ENCODE measurements around the gene IFNL1. TPM values are rescaled to one million over a fixed set of nuclear protein-coding genes. Genes with fewer than 3 reads are reported as not detected.

IFNL1 gene
- polyA plus RNA-seq, 4 donors: not detected

- WGBS, 3 donors: 91 to 96% (median 95%) methylated on average over 5 of the region's 5 CpGs
- H3K9me3 ChIP-seq (ENCODE audit: control insufficient read depth in 2 of 2, insufficient read depth in 1 of 2, low read depth in 1 of 2, low read length in 1 of 2): no peaks in the 10 kb centered on the region
- H3K27me3 ChIP-seq (ENCODE audit: control insufficient read depth in 3 of 3, insufficient read depth in 3 of 3, low read length in 3 of 3): peaks cover 0 to 26% (median 0%) of the 10 kb centered on the region in 3 donors
- H3K36me3 ChIP-seq (ENCODE audit: control insufficient read depth in 3 of 3, insufficient read depth in 2 of 3, low read depth in 1 of 3, low read length in 3 of 3): peaks cover 0 to 6% (median 2%) of the 10 kb centered on the region in 3 donors
- no peaks in the 10 kb centered on the region for H3K4me1 ChIP-seq (ENCODE audit: control insufficient read depth in 3 of 3, insufficient read depth in 2 of 3, low read depth in 1 of 3, low read length in 2 of 3)
- no peak overlapping the region for H3K4me3 ChIP-seq (ENCODE audit: low read depth in 1 of 3, low read length in 3 of 3)
- no peak for DNase-seq
- H3K27ac ChIP-seq (ENCODE audit: low read depth in 1 of 3, low read length in 2 of 3): no peak overlapping the region
- FAIRE-seq: no peak
These were observed 21.9 kb downstream of the IFNL1 start for GRCh38 chr19:39318071-39318470.

- Histone ChIP-seq H3K4me1 (ENCODE audit: control insufficient read depth in 3 of 3, insufficient read depth in 2 of 3, low read depth in 1 of 3, low read length in 2 of 3) (no peaks in the 10 kb centered on the region), H3K36me3 (ENCODE audit: control insufficient read depth in 3 of 3, insufficient read depth in 2 of 3, low read depth in 1 of 3, low read length in 3 of 3) (peaks cover 0 to 4% (median 2%) of the 10 kb centered on the region in 3 donors), H3K27me3 (ENCODE audit: control insufficient read depth in 3 of 3, insufficient read depth in 3 of 3, low read length in 3 of 3) (peaks cover 0 to 26% (median 0%) of the 10 kb centered on the region in 3 donors), H3K27ac (ENCODE audit: low read depth in 1 of 3, low read length in 2 of 3) (no peak overlapping the region), H3K4me3 (ENCODE audit: low read depth in 1 of 3, low read length in 3 of 3) (no peak overlapping the region), H3K9me3 (ENCODE audit: control insufficient read depth in 2 of 2, insufficient read depth in 1 of 2, low read depth in 1 of 2, low read length in 1 of 2) (no peaks in the 10 kb centered on the region)
- 80 to 90% (median 89%) methylated on average over 4 of the region's 4 CpGs for WGBS, 3 donors
- FAIRE-seq: no peak
- no peak for DNase-seq
These were observed 22.5 kb downstream of the IFNL1 start for GRCh38 chr19:39318690-39319089.

- 70 to 76% (median 75%) methylated on average over 5 of the region's 5 CpGs for WGBS, 3 donors
- Histone ChIP-seq H3K9me3 (ENCODE audit: control insufficient read depth in 2 of 2, insufficient read depth in 1 of 2, low read depth in 1 of 2, low read length in 1 of 2) (no peaks in the 10 kb centered on the region), H3K4me3 (ENCODE audit: low read depth in 1 of 3, low read length in 3 of 3) (no peak overlapping the region), H3K36me3 (ENCODE audit: control insufficient read depth in 3 of 3, insufficient read depth in 2 of 3, low read depth in 1 of 3, low read length in 3 of 3) (peaks cover 0 to 3% (median 2%) of the 10 kb centered on the region in 3 donors), H3K27ac (ENCODE audit: low read depth in 1 of 3, low read length in 2 of 3) (no peak overlapping the region), H3K27me3 (ENCODE audit: control insufficient read depth in 3 of 3, insufficient read depth in 3 of 3, low read length in 3 of 3) (peaks cover 0 to 26% (median 0%) of the 10 kb centered on the region in 3 donors), H3K4me1 (ENCODE audit: control insufficient read depth in 3 of 3, insufficient read depth in 2 of 3, low read depth in 1 of 3, low read length in 2 of 3) (no peaks in the 10 kb centered on the region)
- FAIRE-seq (no peak), DNase-seq (no peak)
These were observed 23.1 kb downstream of the IFNL1 start for GRCh38 chr19:39319098-39319891.

GRCh38 chr19:39319892-39320248 is 23.7 kb downstream of the IFNL1 start:
- Histone ChIP-seq H3K27ac (ENCODE audit: low read depth in 1 of 3, low read length in 2 of 3) (no peak overlapping the region), H3K4me3 (ENCODE audit: low read depth in 1 of 3, low read length in 3 of 3) (peak overlapping the region in 2 of 3 donors; percentile 43 to 64), H3K4me1 (ENCODE audit: control insufficient read depth in 3 of 3, insufficient read depth in 2 of 3, low read depth in 1 of 3, low read length in 2 of 3) (no peaks in the 10 kb centered on the region), H3K36me3 (ENCODE audit: control insufficient read depth in 3 of 3, insufficient read depth in 2 of 3, low read depth in 1 of 3, low read length in 3 of 3) (peaks cover 0 to 2% (median 0%) of the 10 kb centered on the region in 3 donors), H3K27me3 (ENCODE audit: control insufficient read depth in 3 of 3, insufficient read depth in 3 of 3, low read length in 3 of 3) (peaks cover 0 to 26% (median 0%) of the 10 kb centered on the region in 3 donors), H3K9me3 (ENCODE audit: control insufficient read depth in 2 of 2, insufficient read depth in 1 of 2, low read depth in 1 of 2, low read length in 1 of 2) (no peaks in the 10 kb centered on the region)
- WGBS, 3 donors: 21 to 31% (median 29%) methylated on average over 10 to 14 of the region's 16 CpGs
- DNase-seq (no peak), FAIRE-seq (no peak)

GRCh38 chr19:39321117-39321831 is 25.1 kb downstream of the IFNL1 start:
- H3K27me3 ChIP-seq (ENCODE audit: control insufficient read depth in 3 of 3, insufficient read depth in 3 of 3, low read length in 3 of 3): peaks cover 0 to 28% (median 0%) of the 10 kb centered on the region in 3 donors
- no peaks in the 10 kb centered on the region for H3K4me1 ChIP-seq (ENCODE audit: control insufficient read depth in 3 of 3, insufficient read depth in 2 of 3, low read depth in 1 of 3, low read length in 2 of 3)
- no peaks in the 10 kb centered on the region for H3K9me3 ChIP-seq (ENCODE audit: control insufficient read depth in 2 of 2, insufficient read depth in 1 of 2, low read depth in 1 of 2, low read length in 1 of 2)
- peak overlapping the region in 2 of 3 donors; percentile 48 to 64 for H3K4me3 ChIP-seq (ENCODE audit: low read depth in 1 of 3, low read length in 3 of 3)
- 15 to 33% (median 18%) methylated on average over 4 to 10 of the region's 10 CpGs for WGBS, 3 donors
- H3K36me3 ChIP-seq (ENCODE audit: control insufficient read depth in 3 of 3, insufficient read depth in 2 of 3, low read depth in 1 of 3, low read length in 3 of 3): no peaks in the 10 kb centered on the region
- DNase-seq (no peak), FAIRE-seq (no peak)
- H3K27ac ChIP-seq (ENCODE audit: low read depth in 1 of 3, low read length in 2 of 3): no peak overlapping the region

DNA sequence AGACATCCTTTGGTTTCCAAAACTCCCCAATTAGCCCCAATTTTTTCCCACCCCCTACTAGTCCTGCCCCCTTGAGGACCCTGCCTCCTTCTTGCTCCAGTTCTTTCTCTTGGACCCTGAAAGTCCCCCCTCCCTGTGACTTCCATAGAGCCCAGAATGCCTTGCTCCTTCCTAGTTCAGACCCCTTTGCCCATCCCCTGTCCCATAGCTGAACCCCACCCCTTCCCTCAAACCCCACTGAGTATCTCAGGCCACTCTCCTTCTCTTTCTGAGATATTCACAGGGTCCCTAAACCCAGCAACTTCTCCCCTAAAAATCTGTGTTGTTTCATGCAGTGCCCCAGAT is 25.6 kb downstream of the IFNL1 start:
- peaks cover 0 to 28% (median 0%) of the 10 kb centered on the region in 3 donors for H3K27me3 ChIP-seq (ENCODE audit: control insufficient read depth in 3 of 3, insufficient read depth in 3 of 3, low read length in 3 of 3)
- no peak for DNase-seq
- H3K4me1 ChIP-seq (ENCODE audit: control insufficient read depth in 3 of 3, insufficient read depth in 2 of 3, low read depth in 1 of 3, low read length in 2 of 3): no peaks in the 10 kb centered on the region
- H3K36me3 ChIP-seq (ENCODE audit: control insufficient read depth in 3 of 3, insufficient read depth in 2 of 3, low read depth in 1 of 3, low read length in 3 of 3): no peaks in the 10 kb centered on the region
- no peaks in the 10 kb centered on the region for H3K9me3 ChIP-seq (ENCODE audit: control insufficient read depth in 2 of 2, insufficient read depth in 1 of 2, low read depth in 1 of 2, low read length in 1 of 2)
- no peak overlapping the region for H3K4me3 ChIP-seq (ENCODE audit: low read depth in 1 of 3, low read length in 3 of 3)
- H3K27ac ChIP-seq (ENCODE audit: low read depth in 1 of 3, low read length in 2 of 3): no peak overlapping the region
- no peak for FAIRE-seq

DNA sequence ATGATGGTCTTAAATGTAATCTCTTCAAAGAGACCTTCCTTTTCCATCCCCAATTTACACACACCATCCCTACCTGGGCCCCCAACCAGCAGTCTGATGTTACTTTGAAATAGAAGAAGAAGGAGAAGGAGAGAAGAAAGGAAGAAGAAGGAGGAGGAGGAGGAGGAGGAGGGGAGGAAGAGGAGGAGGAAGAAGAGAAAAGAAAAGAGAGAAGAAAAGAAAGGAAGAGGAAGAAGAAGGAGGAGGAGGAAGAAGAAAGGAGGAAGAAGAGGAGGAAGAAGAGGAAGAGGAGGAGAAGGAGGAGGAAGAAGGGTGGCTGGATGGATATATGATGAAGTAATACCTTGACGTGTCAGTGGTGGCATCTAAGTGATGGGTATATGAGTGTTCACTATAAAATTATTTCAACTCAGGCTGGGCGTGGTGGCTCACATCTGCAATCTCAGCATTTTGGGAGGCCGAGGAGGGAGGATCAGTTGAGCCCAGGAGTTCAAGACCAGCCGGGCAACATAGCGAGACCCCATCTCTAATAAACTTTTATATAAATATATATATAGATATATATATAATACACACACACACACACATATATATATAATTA is 28.1 kb downstream of the IFNL1 start:
- no peak for FAIRE-seq
- WGBS, 3 donors: 67 to 80% (median 78%) methylated on average over 5 of the region's 5 CpGs

GRCh38 chr19:39325778-39326665 is 29.8 kb downstream of the IFNL1 start:
- DNase-seq: no peak
- Histone ChIP-seq H3K4me3 (ENCODE audit: low read depth in 1 of 3, low read length in 3 of 3) (no peak overlapping the region), H3K27ac (ENCODE audit: low read depth in 1 of 3, low read length in 2 of 3) (no peak overlapping the region), H3K4me1 (ENCODE audit: control insufficient read depth in 3 of 3, insufficient read depth in 2 of 3, low read depth in 1 of 3, low read length in 2 of 3) (no peaks in the 10 kb centered on the region), H3K36me3 (ENCODE audit: control insufficient read depth in 3 of 3, insufficient read depth in 2 of 3, low read depth in 1 of 3, low read length in 3 of 3) (no peaks in the 10 kb centered on the region), H3K9me3 (ENCODE audit: control insufficient read depth in 2 of 2, insufficient read depth in 1 of 2, low read depth in 1 of 2, low read length in 1 of 2) (no peaks in the 10 kb centered on the region), H3K27me3 (ENCODE audit: control insufficient read depth in 3 of 3, insufficient read depth in 3 of 3, low read length in 3 of 3) (peaks cover 0 to 13% (median 0%) of the 10 kb centered on the region in 3 donors)
- FAIRE-seq: no peak
- 71 to 86% (median 82%) methylated on average over 16 of the region's 16 CpGs for WGBS, 3 donors

More for the DNA sequence above, 28.1 kb downstream of the IFNL1 start:
- no peak for DNase-seq
- Histone ChIP-seq H3K4me1 (ENCODE audit: control insufficient read depth in 3 of 3, insufficient read depth in 2 of 3, low read depth in 1 of 3, low read length in 2 of 3) (no peaks in the 10 kb centered on the region), H3K27me3 (ENCODE audit: control insufficient read depth in 3 of 3, insufficient read depth in 3 of 3, low read length in 3 of 3) (peaks cover 0 to 24% (median 0%) of the 10 kb centered on the region in 3 donors), H3K9me3 (ENCODE audit: control insufficient read depth in 2 of 2, insufficient read depth in 1 of 2, low read depth in 1 of 2, low read length in 1 of 2) (no peaks in the 10 kb centered on the region), H3K27ac (ENCODE audit: low read depth in 1 of 3, low read length in 2 of 3) (no peak overlapping the region), H3K36me3 (ENCODE audit: control insufficient read depth in 3 of 3, insufficient read depth in 2 of 3, low read depth in 1 of 3, low read length in 3 of 3) (no peaks in the 10 kb centered on the region), H3K4me3 (ENCODE audit: low read depth in 1 of 3, low read length in 3 of 3) (no peak overlapping the region)

All from small intestine (tissue), 7 donors.